Activated CD8-positive, alpha-beta memory T cell treated with anti-CD3 and anti-CD28 coated beads, Interleukin-2, amount 50 U/mL, for 4 hours (primary cell): ENCODE measurements around the gene ADH1B.
"Not testable (repeated sequence)": the region's sequence is repeated elsewhere in the genome, so short reads cannot be mapped to it uniquely, and the experiment has no call there.

ENCODE experiments used
- DNase-seq: peaks from one replicate; pipeline ENCODE4 v3.0.0-alpha.2; 2020

ADH1B gene

GRCh38 chr4:99321241-99322191 is at the start of gene ADH1B:
Gene ADH1B, minus strand, starts transcription at chr4:99321401. Its CDS starts 70 bp downstream, at chr4:99321331.
- no peak for DNase-seq

GRCh38 chr4:99367817-99368216 is 46.6 kb upstream of the ADH1B start:
- not testable (repeated sequence) for DNase-seq

- DNase-seq: no peak
Observed at GRCh38 chr4:99366491-99366890, 45.3 kb upstream of the ADH1B start.

- no peak for DNase-seq
Observed at GRCh38 chr4:99362768-99363167, 41.6 kb upstream of the ADH1B start.

GRCh38 chr4:99361899-99362275 is 40.7 kb upstream of the ADH1B start:
- DNase-seq: no peak

GRCh38 chr4:99361268-99361898 is 40.2 kb upstream of the ADH1B start:
- no peak for DNase-seq

- no peak for DNase-seq
Observed at GRCh38 chr4:99359480-99360204, 38.4 kb upstream of the ADH1B start.

- no peak for DNase-seq
Observed at GRCh38 chr4:99357948-99358347, 36.7 kb upstream of the ADH1B start.

- DNase-seq: no peak
Observed at GRCh38 chr4:99356992-99357391, 35.8 kb upstream of the ADH1B start.

- not testable (repeated sequence) for DNase-seq
Observed at GRCh38 chr4:99356149-99356548, 34.9 kb upstream of the ADH1B start.

GRCh38 chr4:99352602-99353537 is 31.7 kb upstream of the ADH1B start, which contains the start of gene ADH1C:
Gene ADH1C, minus strand, starts transcription at chr4:99352746. Its CDS starts 71 bp downstream, at chr4:99352675.
- no peak for DNase-seq

- no peak for DNase-seq
Observed at GRCh38 chr4:99351487-99351886, 30.3 kb upstream of the ADH1B start.

GRCh38 chr4:99349338-99349737 is 28.1 kb upstream of the ADH1B start:
- no peak for DNase-seq

GRCh38 chr4:99342624-99343023 is 21.4 kb upstream of the ADH1B start:
- DNase-seq: not testable (repeated sequence)

- DNase-seq: no peak
Observed at GRCh38 chr4:99341426-99341825, 20.2 kb upstream of the ADH1B start.

- no peak for DNase-seq
Observed at GRCh38 chr4:99339172-99339571, 18.0 kb upstream of the ADH1B start.

- DNase-seq: no peak
Observed at GRCh38 chr4:99336553-99336952, 15.4 kb upstream of the ADH1B start.

- no peak for DNase-seq
Observed at GRCh38 chr4:99334880-99335279, 13.7 kb upstream of the ADH1B start.

GRCh38 chr4:99330648-99331047 is 9.4 kb upstream of the ADH1B start:
- no peak for DNase-seq

- no peak for DNase-seq
Observed at GRCh38 chr4:99329876-99330275, 8.7 kb upstream of the ADH1B start.

- no peak for DNase-seq
Observed at GRCh38 chr4:99324979-99325378, 3.8 kb upstream of the ADH1B start.

GRCh38 chr4:99324361-99324760 is 3.2 kb upstream of the ADH1B start:
- no peak for DNase-seq
